NOMO-1 (cell line): ENCODE data around the gene DALRD3.
"Not testable (repeated sequence)": the region's sequence is repeated elsewhere in the genome, so short reads cannot be mapped to it uniquely, and the experiment has no call there.

Experiments
- DNase-seq, 2 experiments: peaks; one replicate each; lab custom pipeline; 2025; ENCODE audit not compliant: unreplicated experiment in 2 of 2; lab: John Stamatoyannopoulos, UW

DALRD3 gene

DNA sequence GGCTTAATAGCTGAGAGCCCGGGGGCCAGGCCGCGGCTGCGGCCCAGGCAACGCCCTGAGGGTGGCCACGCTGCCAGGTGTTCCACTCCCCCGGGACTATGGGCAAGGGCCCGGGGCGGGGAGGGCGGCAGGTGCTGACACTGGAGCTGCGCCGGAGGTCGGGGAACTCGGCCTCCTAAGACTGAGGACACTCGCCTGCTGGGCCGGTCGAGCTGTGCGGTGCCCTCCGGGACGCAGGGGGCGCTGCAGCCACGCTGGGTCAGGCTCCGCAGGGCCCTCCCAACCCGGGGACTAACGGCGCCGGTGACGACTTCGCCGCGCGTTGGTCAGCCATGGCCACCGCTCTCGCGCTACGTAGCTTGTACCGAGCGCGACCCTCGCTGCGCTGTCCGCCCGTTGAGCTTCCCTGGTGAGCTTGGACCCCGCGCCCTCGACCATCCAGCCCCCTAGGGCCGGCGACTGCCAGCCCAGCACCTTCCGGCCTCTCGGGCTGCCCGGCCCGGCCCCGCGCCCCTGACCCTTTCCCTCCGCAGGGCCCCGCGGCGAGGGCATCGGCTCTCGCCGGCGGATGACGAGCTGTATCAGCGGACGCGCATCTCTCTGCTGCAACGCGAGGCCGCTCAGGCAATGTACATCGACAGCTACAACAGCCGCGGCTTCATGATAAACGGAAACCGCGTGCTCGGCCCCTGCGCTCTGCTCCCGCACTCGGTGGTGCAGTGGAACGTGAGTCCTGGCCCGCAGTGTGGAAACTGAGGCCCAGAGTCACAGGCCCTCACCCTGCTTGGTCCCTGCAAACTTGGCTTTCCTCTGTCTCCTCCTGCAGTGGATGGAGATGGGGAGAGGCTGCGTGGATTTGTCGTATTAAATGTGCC is 3.7 kb upstream of the DALRD3 start, which contains the start of gene NDUFAF3:
Gene NDUFAF3 (plus strand): TSS at position 309 of the 875 bp plus-strand sequence. CDS start 24 bp downstream, at position 333.
- peak; percentile 85 to 87 for DNase-seq

DNA sequence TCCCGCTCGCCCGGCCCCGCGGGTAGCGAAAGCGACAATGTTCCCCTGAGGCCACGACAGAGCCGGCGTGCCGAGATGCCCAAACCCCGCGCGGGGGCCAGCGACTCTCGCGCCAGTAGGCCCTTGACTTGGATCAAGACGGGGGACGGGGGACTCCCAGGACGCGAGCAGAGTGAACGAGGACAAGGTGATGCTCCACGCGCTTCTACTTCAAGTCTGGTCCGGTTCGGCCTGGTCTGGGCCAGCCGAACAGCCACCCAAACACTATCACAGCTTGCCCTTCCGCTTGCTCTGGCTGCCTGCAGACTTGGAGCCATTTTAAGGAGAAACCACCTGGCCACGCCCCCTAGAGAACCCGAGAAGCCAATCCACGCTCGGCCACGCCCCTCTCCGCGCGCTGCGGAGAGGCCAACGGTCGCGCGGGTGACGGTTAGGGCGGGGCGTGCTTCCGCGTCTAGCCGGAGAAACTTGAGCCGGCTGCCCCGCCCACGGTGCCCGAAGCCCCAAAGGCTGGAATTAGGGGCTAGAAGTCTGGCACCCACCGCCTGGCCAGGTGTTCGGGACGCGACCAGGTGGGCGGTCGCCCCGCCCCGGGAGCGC is 2.9 kb upstream of the DALRD3 start:
- peak; percentile 96 to 97 for DNase-seq

DNA sequence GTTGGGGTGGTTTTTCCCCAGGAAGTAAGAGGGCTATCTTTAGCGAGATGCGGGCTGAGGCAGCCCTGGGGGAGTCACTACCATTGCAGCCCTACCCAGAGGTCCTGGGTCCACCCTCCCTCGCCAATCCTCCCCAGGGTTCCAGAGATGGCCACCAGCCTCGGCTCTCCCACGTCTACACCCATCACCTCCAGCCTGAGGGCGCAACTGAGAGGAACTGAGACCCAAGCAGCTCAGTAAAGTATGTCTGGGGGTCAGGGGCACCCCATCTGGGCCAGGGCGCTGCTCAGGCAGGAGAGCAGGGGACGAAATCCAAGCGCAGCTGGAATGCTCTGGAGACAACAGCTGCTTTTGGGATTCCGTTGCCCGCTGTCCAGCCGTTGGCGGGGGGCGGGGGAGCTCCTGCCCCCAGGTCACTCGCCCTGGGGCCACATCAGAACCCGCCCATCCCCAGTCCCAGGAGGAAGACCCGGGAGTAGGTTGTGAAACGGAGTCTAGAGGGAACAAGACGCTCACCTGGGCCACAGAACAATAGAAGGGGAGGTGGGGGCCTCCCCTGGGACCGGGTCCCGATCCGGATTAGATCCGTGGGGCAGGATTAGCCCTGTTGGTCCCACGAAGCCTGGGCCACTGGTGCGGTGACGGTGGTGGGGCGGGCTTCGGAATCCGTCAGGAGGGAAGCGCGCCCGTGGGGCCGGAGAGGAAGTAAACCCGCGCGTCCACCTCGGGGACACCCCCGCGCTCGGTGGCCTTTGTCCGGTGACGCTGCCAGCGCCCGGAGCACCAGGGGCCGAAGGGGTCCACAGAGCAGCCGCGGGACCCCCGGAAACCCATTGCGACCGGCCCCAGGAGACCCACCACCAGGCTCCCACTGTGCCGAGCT is 2.2 kb upstream of the DALRD3 start:
- peak; percentile 25 to 54 for DNase-seq

DNA sequence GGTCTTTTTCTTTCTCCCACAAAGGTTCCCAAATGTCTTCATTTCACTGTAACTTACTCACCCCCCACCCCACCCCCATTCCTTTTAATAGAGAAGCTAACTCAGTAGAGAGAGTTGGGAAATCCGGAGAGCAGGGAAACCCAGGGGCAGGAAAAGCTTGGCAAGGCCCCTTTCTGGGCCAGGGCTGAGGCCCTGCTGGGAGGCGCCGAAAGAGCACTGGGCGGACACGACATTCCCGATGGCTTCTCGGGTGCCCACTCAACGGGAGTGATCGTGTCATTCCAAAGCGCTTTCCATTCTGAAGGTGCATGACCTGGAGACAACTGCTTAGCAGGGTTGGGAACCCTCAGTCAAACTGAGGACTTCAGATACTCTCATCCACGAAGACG is 1.6 kb upstream of the DALRD3 start:
- no peak for DNase-seq

DNA sequence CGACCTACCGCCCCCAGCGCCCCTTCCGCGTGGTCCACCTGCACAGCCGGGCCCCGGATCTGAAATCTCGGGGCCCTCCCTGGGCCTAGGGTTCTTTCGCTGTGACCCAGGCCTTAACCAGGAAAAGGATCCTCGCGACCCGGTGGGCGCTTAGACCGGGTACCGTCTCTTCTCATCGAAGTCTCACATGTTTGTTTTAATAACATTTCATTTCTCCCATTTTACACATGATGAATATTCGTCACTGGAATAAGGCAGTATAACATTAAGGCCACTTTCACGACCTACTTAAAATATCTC is 277 bp upstream of the DALRD3 start:
- peak in 1 of 2 experiments; percentile 61 for DNase-seq

DNA sequence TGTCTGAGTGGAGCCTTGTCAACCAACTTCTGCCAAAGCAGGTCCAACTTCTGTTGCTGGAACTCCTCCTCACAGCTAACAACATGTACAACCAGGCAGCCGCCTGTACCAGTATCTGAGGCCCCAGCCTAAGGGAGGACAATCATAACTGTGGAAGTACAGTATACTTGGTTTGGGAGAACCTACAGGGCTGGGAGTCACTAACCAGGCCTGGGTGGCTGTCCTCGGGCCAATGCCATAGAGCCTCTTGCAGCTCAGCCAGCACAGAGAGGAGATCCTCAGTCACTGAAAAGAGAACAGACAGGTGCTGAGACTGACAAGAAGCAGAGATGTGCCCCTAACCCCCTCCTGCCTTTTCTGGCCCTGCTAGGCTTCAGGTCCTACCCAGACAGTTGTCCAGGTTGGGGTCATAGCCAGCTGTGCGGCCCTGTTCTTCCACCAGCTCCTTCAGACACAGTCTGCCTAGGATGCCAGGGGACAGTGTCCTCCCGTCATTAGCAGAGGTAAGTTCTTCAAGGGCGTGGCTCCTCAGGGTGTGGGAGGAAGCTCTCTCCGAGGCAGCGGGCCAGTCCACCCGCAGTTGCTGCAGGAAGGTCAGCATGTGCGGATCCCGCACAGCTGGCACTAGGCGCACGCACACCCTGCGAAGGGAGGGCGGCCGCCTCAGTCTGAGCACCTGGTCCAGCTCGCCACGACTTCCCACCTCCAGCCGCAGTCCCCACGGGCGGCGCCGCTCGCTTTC is 980 bp downstream of the DALRD3 start:
- DNase-seq = peak; percentile 49 to 67

DNA sequence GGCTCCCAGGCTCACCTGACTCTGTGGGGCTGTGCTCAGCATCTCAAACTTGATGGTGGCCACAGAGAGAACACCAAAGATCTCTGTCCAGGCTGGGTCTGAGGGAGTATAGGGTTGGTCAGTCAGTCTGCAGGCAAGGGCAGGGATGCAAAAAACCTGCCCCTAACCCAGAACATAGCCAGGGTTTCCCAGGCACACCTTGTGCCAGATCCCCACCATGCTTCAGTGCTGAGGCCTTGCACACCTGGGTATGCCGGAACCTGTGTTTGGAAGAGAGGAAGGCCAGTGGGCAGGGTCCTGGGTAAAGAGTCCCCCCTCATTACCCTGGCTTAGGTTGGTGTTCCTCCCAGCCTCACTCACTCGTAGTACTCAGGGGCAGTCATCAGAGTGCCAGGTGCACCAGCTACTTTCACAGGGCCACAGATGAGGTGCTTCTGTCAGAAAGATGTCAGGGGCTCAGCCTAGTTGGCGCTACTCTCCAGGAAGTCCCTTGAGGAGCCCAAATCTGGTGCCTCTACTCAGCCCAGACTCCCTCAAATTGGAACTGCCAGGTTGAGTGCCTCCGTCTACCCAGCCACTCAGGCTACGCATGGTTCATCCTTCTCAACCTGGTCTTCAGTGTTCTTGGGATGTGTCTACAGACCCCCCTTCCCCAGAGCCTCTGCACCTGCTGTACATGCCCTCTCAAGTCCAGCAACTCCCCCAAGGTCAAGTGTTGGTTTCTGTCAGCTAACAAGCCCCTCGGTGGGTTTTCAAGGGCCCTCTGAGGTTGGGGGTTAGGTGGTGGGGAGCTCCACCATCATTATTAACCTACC is 1.8 kb downstream of the DALRD3 start:
- no peak for DNase-seq

DNA sequence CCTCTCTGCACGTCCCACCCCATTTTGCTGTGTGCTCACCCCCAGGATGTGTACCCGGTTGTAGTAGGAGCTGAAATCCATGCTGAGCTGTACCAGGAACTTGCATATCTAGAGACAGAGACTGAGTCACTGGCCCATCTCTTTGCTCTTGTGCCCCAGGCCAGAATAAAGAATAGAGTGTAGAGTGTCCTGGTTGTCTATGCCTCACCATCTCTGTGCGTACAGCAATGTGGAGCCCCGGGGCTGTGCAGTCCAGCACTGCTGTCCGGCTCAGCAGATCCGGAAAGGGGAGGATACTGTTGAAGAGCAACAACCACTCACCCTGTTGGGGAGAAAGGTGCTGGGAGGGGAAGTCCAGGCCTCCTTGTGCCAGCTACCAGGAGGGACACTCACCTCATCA is 2.6 kb downstream of the DALRD3 start:
- no peak for DNase-seq

DNA sequence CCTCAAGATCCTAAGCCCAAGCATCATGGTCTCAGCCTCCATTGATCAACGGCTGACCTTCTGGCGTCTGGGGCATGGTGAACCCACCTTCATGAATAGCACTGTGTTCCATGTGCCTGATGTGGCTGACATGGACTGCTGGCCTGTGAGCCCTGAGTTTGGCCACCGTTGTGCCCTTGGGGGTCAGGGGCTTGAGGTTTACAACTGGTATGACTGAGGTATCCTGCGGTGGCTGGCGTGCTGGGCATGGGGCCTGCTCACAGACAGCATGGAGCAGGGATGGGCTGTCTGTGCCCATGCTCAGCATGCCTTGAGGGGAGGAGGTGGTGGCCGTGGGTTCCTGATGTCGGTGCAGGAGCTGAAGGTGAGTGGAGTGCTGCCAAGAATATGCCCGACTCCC is 3.3 kb downstream of the DALRD3 start:
- DNase-seq = no peak

DNA sequence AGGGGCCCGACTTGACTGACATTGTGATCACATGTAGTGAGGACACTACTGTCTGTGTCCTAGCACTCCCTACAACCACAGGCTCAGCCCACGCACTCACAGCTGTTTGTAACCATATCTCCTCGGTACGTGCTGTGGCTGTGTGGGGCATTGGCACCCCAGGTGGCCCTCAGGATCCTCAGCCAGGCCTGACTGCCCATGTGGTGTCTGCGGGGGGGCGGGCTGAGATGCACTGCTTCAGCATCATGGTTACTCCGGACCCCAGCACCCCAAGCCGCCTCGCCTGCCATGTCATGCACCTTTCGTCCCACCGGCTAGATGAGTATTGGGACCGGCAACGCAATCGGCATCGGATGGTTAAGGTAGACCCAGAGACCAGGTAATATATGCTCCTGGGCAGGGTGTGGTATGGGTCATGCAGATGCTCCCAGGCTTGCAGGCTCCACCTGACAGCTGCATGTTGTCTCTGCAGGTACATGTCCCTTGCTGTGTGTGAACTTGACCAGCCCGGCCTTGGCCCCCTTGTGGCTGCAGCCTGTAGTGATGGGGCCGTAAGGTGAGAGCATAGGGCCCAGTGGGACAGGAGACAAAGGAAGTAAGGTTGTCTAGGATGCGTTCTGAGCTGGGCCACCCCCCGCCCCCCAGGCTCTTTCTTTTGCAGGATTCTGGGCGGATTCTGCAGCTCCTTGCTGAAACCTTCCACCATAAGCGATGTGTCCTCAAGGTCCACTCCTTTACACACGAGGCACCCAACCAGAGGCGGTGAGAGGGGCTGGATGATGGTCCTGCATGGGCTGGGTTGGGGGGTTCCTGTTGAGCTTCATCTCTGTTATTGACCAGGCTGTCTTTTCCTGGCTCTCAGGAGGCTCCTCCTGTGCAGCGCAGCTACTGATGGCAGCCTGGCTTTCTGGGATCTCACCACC is 4.4 kb downstream of the DALRD3 start:
- peak; percentile 29 to 31 for DNase-seq

DNA sequence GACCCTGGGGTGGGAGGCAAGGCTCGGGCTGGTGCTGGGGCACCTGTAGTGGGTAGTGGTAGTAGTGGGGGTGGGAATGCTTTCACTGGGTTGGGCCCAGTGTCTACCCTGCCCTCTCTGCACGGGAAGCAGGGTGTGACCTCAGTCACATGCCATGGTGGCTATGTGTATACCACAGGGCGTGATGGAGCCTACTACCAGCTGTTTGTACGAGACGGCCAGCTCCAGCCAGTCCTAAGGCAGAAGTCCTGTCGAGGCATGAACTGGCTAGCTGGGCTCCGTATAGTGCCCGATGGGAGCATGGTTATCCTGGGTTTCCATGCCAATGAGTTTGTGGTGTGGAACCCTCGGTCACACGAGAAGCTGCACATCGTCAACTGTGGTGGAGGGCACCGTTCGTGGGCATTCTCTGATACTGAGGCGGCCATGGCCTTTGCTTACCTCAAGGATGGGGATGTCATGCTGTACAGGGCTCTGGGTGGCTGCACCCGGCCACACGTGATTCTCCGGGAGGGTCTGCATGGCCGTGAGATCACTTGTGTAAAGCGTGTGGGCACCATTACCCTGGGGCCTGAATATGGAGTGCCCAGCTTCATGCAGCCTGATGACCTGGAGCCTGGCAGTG is 5.2 kb downstream of the DALRD3 start:
- no peak for DNase-seq

DNA sequence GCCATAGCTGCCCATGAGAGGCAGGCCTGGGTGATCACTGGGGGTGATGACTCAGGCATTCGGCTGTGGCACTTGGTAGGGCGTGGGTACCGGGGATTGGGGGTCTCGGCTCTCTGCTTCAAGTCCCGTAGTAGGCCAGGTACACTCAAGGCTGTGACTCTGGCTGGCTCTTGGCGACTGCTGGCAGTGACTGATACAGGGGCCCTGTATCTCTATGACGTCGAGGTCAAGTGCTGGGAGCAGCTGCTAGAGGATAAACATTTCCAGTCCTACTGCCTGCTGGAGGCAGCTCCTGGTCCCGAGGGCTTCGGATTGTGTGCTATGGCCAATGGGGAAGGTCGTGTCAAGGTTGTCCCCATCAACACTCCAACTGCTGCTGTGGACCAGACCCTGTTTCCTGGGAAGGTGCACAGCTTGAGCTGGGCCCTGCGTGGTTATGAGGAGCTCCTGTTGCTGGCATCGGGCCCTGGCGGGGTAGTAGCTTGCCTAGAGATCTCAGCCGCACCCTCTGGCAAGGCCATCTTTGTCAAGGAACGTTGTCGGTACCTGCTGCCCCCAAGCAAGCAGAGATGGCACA is 5.9 kb downstream of the DALRD3 start:
- DNase-seq = no peak

DNA sequence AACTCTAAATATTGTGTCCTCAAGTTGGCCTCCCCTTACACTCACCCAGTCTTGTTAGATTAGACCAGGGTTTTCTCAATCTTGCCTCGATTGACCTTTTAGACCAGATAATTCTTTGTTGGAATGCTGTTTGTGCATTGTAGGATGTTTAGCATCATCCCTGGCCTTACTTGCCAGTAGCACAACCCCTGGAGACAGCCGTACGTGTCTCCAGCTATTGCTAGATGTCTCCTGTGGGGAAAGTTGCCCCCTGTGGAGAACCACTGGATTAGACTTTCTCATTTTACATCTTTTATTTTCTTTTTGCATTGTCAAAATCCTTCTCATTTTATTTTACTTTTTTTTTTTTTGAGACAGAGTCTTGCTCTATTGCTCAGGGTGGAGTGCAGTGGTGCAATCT is 9.0 kb downstream of the DALRD3 start:
- no peak for DNase-seq

DNA sequence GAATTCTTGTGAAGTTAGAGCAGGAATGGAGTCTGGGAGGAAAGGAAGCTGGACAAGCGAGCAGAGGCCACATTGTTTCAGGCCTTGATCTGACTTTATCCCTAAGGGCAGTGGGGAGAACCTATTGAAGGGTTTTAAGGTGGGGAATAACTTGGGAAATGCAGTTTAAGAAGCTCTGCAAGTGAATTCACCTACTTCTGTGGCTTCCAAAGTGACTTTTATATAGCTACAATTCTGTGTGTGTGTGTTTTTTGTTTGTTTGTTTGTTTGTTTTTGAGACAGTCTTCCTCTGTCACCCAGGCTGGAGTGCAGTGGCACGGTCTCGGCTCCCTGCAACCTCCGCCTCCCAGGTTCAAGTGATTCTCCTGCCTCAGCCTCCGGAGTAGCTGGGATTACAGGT is 9.8 kb downstream of the DALRD3 start:
- not testable (repeated sequence) for DNase-seq

DNA sequence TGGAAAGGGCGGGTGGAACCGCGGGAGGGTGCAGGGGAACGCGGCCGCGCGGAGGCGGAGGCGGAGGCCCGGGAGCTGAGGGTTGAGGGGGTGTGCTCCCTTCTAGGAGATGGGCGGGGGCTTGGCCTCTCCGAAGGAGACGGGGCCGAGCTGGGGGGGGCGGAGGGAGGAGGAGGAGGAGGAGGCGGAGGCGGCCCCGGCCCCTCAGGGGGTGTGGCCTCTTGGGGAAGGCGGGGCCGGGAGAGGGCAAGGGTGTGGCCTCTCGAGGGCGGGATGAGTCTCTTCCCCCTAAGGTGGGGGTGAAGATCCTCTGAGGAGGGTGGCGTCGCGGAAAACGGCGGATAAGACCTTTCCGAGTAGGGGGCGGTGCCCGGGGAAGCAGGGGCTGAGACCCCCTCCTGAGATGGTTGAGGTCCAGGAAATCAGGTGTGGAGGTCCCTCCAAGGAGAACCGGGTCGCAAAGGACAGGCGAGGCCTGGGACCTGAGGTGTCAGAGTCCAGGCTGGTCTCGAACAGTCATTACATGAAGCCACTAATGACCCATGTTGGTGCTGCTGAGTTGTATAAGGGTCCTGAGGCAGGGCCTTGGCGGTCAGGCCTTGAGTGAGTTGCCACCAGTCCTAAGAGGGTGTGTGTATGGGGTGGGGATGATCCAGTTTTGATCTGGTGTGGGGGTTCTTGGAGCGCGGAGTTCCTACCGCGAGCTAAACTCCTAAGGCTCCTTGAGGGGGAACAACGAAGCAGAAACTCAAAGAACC is 10.4 kb downstream of the DALRD3 start:
- DNase-seq = peak; percentile 84 to 90

DNA sequence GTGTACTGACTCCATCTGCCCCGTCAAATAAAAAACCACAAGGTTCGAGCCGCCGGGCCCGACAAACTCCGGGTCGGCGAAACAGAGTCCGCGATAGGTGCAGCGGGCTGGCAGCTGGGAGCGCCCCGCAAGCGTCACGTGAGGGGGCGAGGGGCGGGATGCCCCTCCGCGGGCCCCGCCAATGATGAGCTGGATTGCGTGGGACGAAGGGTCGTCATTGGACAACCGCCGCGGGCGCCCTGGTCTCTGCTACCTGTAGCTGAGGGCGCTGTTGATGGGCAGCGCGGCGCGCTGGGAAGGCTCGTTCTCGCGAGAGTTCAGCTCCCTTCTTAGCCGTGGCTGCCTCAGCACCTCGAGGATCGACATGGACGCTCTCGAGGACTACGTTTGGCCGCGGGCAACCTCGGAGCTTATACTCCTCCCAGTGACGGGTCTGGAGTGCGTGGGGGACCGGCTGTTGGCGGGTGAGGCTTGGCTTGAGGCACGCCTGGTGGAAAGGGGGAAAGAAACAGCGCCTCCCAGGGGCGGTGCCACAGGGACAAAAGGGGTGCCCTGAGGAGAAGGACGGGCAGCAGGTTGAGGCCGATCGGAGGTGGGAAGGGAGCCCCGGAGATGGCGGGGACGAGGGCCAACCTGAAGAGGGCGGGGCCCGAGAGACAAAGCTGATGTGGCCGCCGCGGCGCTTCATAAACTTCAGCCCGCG is 11.2 kb downstream of the DALRD3 start, which contains the start of gene WDR6:
Gene WDR6 (plus strand): TSS at position 324 of the 703 bp plus-strand sequence. CDS start 41 bp downstream, at position 365.
- DNase-seq = peak; percentile 96 to 97
